HG02943 (cell line): Measurements from ENCODE around the gene NOS3.

Source experiments
- ATAC-seq: cut with Tn5 transposase; IDR thresholded peaks from one replicate; pipeline ENCODE4 v1.9.1; 2021; ENCODE audit warnings: mild to moderate bottlenecking, low read depth, moderate library complexity; ENCODE audit not compliant: unreplicated experiment

The NOS3 gene

DNA sequence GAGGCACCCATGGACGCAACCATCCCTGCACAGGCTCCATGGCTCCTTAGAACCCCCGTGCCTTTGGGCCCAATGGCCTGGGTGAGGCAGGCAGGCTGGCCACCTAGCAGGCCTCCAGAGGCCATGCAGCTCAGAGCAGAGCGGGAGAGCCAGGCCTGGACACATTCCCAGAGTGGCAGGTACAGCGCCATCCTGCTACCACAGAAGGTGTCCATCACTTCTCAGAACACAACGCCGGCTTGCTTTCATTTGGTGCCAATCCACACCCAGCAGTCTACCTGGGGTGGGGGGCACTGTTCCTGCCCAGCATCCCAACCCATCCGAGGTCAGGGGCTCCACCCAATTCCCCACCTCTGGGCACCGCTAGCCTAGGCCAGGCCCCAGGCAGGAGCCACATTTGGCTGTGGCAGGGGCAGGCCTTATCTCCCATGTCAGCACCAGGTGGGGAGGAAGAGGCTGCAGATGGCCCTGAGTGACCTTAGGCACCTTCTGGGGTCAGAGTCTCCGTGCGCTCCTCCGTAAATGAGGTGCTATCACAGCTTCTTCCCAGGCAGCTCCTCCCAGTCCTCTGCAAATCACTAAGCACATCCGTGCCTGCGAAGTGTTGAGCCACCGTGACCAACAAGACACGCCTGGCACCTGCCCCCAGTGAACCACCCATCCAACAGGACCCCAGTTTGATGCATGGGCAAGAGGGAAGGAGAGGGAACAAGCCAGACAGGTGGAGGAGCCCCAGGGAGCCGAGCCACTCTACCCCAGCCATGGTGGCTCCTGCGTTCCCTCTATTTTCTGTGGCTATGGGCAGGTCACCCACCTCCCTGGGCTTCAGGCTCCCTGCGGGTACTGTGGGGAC, 26.9 kb upstream of the NOS3 start:
- no peak for ATAC-seq

DNA sequence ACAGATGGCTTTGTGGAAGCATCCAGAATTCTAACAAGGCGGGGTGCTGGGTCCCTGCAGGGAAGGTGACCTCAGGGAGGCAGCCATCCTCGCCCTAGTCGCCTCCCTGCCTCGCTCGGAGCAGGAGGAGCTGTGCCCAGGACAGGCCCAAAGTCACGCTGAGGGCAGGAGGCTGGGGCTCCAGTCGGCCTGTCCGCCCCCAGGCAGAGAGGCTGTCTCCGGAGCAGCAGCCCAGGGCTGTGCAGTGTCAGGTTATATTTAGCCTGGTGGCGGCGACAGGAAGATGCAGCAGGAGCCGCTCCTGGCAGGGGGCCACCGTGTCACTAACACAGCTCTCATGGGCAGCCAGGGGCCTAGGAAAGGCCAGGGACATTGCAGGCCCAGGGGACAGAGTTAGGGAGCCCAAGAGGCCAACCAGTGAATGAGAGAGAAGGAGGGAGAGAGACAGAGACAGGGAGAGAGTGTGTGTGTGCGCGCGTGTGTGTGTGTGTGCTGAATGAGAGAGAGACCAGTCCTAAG, 26.2 kb upstream of the NOS3 start:
- ATAC-seq = no peak

DNA sequence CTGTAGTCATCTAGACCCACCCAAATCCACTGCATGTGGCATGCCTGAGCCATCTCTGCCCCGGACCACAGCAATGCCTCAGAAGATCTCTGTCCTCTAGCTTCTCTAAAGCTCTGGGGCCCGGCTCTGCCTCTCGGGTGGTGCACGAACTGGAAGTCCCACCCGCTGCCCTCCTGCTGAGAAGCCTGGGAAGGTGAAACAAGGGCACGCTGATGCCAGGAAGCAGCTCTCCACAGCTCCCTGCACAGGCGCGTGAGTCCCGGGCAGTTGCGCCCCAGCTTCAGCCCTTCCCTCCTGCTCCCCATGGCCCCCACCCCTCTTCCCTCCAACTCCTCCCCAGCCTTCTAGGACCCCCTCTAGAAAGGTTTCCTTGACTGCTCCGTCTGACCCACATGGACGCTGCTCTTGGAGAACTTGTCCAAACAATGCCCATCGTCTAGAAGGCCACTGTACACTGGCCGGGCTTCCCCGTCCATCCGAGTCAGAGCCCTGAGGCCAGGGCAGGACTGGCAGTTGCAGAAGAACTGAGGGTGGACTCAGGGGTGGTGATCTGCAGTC, 25.5 kb upstream of the NOS3 start:
- ATAC-seq = no peak

DNA sequence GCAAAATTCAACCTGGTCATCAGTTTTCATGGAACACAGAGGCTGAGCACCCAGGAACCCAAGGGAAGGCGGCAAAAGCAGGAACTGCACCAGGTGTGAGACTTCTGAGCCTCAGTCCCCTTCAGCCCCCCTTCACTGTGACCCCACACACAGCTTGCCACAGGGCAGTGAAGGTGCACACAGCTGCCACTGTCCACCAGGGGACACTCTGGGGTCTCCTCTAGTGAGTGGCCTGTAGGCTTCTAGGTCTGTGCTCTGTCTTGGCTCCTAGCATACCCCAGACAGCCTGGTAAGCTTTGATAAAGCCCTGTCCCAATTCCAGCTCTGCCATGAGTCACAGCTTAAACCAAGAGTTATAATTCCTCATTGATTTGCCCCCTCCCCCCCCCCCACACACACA, 24.8 kb upstream of the NOS3 start:
- ATAC-seq = no peak

GRCh38 chr7:150967349-150967748, 23.5 kb upstream of the NOS3 start:
- no peak for ATAC-seq

DNA sequence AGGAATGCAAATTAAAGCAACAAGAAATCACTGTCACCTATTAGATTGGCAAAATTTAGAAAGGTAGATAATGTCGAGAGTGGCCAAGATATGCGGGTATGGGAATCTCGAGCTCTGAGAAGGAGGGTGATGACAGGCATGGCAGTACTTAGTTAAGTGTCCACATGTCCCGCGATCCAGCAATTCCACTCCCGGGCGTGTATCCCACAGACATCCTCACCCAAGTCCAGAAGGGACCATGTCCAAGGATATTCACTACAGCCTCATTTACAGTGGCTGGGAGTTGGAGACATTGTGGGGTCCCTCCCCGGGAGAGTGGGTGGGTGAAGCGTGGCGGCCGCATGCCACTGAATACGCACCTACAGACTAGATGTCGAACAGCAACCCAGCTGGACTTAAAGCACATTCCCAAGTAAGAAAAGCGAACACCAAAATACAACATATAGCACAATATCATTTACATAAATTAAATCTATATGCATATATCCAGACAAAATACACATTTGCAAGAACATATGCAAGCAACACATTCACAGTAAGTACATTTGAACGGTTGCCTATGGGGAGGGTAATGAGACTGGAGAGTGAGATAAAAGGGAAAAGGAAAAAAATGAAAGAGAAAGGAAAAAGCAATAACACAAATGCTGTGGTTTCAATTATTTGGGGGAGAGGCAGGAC, 22.6 kb upstream of the NOS3 start:
- no peak for ATAC-seq

DNA sequence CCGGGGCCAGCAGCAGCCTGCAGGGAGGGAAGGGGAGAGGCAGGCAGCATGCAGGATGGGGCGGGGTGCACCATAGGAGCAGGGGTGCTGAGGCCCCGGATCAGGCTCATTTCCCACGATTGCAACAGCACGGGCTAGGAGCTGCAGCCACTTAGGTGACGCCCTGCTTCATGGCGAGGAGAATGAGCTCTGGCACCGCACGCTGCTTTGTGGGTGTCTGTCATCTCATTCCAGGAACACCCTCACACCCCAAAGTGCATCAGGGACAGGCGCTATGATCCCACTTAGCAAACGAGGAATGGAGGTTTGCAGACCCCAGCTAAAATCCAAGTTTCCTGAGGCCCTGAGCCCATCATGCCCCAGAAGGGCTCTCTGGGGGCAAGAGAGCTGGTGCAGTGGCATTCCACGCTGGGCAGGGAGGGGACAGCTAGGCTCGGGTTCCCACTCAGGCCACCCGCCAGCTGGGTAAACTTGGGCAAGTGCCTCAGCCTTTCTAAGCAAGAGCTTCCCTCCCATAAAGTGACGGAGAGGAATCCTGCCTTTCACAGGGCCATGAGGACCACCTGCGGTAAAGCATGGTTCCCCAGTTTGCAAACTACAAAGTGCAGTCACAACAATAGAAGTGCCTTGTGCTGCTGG, 22.0 kb upstream of the NOS3 start:
- ATAC-seq = no peak

GRCh38 chr7:150969475-150969874, 21.3 kb upstream of the NOS3 start:
- no peak for ATAC-seq

GRCh38 chr7:150970424-150970823, 20.4 kb upstream of the NOS3 start:
- no peak for ATAC-seq

DNA sequence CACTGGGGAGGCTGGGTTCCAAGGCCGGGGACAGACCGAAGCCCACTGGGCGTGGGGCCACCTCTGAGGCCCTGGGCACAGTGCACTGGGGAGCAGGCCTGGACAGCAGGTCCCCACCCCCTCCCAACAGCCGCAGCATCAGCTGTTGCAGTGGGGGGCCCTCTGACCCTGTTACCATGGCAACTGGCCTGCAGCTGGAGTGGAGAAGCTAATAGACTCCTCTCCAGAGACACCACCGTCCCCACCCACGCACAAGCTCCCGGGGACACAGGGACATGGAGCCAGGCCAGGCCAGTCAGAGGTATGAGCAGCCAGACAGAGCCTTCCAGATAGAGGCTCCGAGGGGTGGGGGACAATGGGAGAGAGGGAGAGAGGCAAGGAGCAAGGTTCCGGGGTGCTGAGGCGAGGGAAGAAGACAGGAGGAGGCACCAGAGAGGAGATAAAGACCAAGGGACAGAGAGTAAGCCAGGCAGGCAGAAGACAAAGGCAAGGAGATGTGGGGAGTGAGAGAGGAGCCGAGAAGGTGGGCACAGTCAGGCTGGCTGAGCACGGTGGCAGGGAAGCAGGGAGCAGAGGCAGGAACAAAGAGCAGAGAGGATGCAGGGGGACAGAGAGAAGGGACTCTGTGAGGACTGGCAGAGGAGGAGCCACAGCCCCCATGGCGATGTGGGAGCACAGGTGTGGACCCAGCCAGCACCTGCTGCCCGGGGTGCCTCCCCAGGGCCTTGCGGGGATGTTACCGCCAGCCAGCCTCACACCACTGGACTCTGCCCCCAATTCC, 19.4 kb upstream of the NOS3 start:
- no peak for ATAC-seq

DNA sequence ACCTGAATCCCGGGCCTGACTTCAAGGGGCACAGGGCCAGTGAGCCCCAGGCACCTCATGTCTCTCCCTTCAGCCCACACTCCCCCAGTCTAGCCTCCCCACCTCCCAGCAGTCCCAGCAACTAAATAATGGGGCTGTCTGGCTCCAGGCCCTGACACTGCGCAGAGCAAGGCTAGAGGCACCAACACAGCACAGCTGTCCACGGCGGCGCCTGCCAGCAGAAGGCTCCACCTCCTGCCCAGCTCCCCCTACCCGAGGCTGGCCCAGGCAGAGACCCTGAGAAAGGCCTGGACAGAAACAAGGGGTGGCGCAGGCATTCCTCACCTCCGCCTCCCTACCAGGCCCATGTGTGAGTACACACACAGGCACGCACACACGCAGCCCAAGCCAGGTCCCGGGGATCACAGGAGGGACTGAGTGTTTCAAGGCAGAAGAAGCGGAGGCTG, 18.8 kb upstream of the NOS3 start:
- no peak for ATAC-seq

GRCh38 chr7:150972741-150973140, 18.1 kb upstream of the NOS3 start:
- no peak for ATAC-seq

- ATAC-seq = no peak
Measured at GRCh38 chr7:150973571-150974451, 17.0 kb upstream of the NOS3 start.

DNA sequence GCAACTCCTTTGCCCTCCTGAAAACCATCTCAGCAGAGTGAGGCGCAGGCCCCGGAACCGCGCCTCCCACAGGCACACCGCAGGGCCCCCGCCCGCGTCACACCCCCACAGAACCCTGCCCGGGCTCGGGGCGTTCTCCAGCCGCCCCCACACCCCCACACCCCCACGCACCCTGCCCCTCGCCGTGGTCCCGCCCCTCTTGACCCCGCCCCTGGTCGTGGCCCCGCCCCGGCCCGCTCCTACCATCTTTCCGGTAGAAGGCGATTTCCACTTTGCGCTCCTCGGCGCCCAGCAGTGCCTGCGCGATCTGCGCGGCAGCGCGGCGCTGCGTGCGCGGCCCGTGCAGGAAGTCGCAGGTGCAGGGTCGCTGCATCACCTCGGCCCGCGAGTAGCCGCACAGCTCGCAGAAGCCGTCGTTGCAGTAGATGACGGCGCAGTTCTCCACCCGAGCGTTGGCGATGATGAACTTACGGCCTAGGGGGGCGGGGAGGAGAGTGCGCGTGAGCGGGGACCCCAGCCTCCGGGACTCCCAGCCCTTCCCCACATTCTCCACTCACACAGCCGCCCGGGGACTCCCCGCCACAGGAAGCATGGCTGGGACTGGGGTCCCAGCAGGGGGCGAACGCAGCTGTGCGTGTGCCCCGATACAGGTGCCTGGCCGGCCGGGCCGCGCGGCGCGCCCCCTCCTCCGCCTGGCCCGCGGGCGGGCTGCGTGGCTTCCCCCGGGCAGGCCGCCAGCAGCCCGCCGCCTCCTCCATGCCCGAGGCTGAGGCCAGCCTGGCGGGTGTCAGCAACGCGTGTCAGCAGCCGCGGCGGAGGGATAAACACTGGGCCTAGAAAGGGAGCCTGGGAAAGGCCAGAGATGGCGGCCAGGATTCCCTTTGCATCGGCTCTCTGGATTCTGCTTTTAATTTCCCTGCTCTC, 16.1 kb upstream of the NOS3 start:
- peak; percentile 65 for ATAC-seq

- no peak for ATAC-seq
Measured at GRCh38 chr7:150975536-150976319, 15.1 kb upstream of the NOS3 start.

- ATAC-seq = no peak
Measured at GRCh38 chr7:150976529-150977381, 14.1 kb upstream of the NOS3 start.
